ENCODE data around the gene EOMES. TPM values are rescaled to one million over a fixed set of nuclear protein-coding genes. Genes with fewer than 3 reads are reported as not detected.

EOMES gene
- total and polyA plus RNA-seq, 4 experiments from 2014 or later: 4.0 to 10.2 (median 4.5) TPM

GRCh38 chr3:27723001-27723445 is 900 bp upstream of the EOMES start:
- Histone ChIP-seq H3K9me3 (ENCODE audit: control insufficient read depth in 1 of 2, low read length in 2 of 2) (no peaks in the 10 kb centered on the region), H3K4me1 (ENCODE audit: insufficient read depth, low read length) (peaks cover 38% of the 10 kb centered on the region), H3K27me3 (ENCODE audit: insufficient read depth, low read length) (peaks cover 58% of the 10 kb centered on the region), H3K4me3 (ENCODE audit: low read length in 2 of 2) (peak overlapping the region; percentile 61 to 84), H3K36me3 (ENCODE audit: insufficient read depth, low read length) (no peaks in the 10 kb centered on the region), H3K27ac (ENCODE audit: low read depth, low read length) (no peak overlapping the region)
- Mint-ChIP-seq H3K4me3 (peak overlapping the region; percentile 84 to 95 (median 88)), H3K27ac (peak overlapping the region in 3 of 7 donors; percentile 3 to 76 (median 74)), H3K27me3 (peaks cover 55 to 58% of the 10 kb centered on the region in 2 donors), H3K4me1 (peaks cover 17 to 53% (median 33%) of the 10 kb centered on the region in 4 donors), H3K9me3 (no peaks in the 10 kb centered on the region), H3K36me3 (peaks cover 0 to 14% of the 10 kb centered on the region in 2 donors)
- no peak for DNase-seq
- ChIA-PET CTCF (ENCODE audit: partially characterized antibody) (interaction anchor here (0.7 to 6.3 kb wide), 20 partner anchors 8 to 626 kb away, joined by 3 to 86 read pairs (median 5); partner anchors contain the start of genes AZI2, CMC1 and ZCWPW2), POLR2A (ENCODE audit: partially characterized antibody) (interaction anchor here (0.6 to 4.9 kb wide), 7 partner anchors 10 to 625 kb away, joined by 3 to 45 read pairs (median 5); partner anchors contain the start of genes AZI2 and ZCWPW2)
- intact Hi-C loops (cut with micrococcal nuclease): loop anchor here (2.0 to 5.0 kb wide), 3 partner anchors 429 to 518 kb away; partner anchors contain the start of gene CMC1

GRCh38 chr3:27720899-27721716 is 1.0 kb downstream of the EOMES start:
- Histone ChIP-seq H3K27me3 (ENCODE audit: insufficient read depth, low read length) (peaks cover 43% of the 10 kb centered on the region), H3K36me3 (ENCODE audit: insufficient read depth, low read length) (no peaks in the 10 kb centered on the region), H3K27ac (ENCODE audit: low read depth, low read length) (no peak overlapping the region), H3K4me1 (ENCODE audit: insufficient read depth, low read length) (peaks cover 34% of the 10 kb centered on the region), H3K4me3 (ENCODE audit: low read length in 2 of 2) (peak overlapping the region in 1 of 2 donors; percentile 61), H3K9me3 (ENCODE audit: control insufficient read depth in 1 of 2, low read length in 2 of 2) (no peaks in the 10 kb centered on the region)
- ChIA-PET CTCF (ENCODE audit: partially characterized antibody) (interaction anchor here (0.6 to 6.3 kb wide), 40 partner anchors 9 to 628 kb away, joined by 3 to 86 read pairs (median 5); partner anchors contain the start of genes AZI2, CMC1 and ZCWPW2), POLR2A (ENCODE audit: partially characterized antibody) (interaction anchor here (0.6 to 4.9 kb wide), 11 partner anchors 8 to 606 kb away, joined by 3 to 45 read pairs (median 5); partner anchors contain the start of gene CMC1)
- Mint-ChIP-seq H3K9me3 (no peaks in the 10 kb centered on the region), H3K4me3 (peak overlapping the region; percentile 82 to 93 (median 86)), H3K27ac (peak overlapping the region in 4 of 7 donors; percentile 46 to 81 (median 64)), H3K36me3 (peaks cover 0 to 17% of the 10 kb centered on the region in 2 donors), H3K27me3 (peaks cover 39 to 41% of the 10 kb centered on the region in 2 donors), H3K4me1 (peaks cover 17 to 54% (median 29%) of the 10 kb centered on the region in 4 donors)
- intact Hi-C loops (cut with micrococcal nuclease): loop anchor here (1.0 to 5.0 kb wide), 5 partner anchors 9 to 565 kb away; no protein-coding TSS in a partner anchor
- no peak for DNase-seq

GRCh38 chr3:27719314-27720003 is 2.7 kb downstream of the EOMES start:
- intact Hi-C loops (cut with micrococcal nuclease): loop anchor here (2.0 to 5.0 kb wide), 3 partner anchors 161 to 453 kb away; no protein-coding TSS in a partner anchor
- CTCF ChIA-PET (ENCODE audit: partially characterized antibody): interaction anchor here (0.7 to 6.3 kb wide), 6 partner anchors 7 to 609 kb away, joined by 3 to 86 read pairs (median 4); no protein-coding TSS in a partner anchor

DNA sequence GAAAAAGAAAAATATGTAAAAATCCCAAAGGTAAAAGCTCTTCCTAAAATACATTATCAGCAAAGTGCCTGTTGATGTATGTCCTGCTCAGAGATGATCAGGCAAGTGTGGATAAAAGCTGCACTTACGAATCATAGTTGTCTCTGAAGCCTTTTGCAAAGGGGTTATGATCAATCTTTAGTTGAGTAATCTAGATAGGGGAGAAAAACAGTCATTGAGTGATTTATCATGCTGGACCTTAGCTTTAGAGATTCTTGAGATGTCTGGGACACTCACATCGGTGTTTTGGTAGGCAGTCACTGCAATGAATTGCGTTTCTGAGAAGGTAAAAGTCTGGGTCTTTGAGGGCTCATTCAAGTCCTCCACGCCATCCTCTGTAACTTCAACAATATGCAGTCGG is 3.7 kb downstream of the EOMES start:
- peaks cover 31% of the 10 kb centered on the region for H3K27me3 ChIP-seq (ENCODE audit: insufficient read depth, low read length)
- no peak overlapping the region for H3K4me3 ChIP-seq (ENCODE audit: low read length in 2 of 2)
- peak overlapping the region in 3 of 7 donors; percentile 33 to 69 (median 58) for H3K27ac Mint-ChIP-seq
- no peaks in the 10 kb centered on the region for H3K36me3 ChIP-seq (ENCODE audit: insufficient read depth, low read length)
- intact Hi-C loops (cut with micrococcal nuclease): no loop called here
- ChIA-PET CTCF (ENCODE audit: partially characterized antibody) (interaction anchor here (0.6 to 1.9 kb wide), 2 partner anchors 475 to 564 kb away, joined by 3 to 5 read pairs; no protein-coding TSS in a partner anchor), POLR2A (ENCODE audit: partially characterized antibody) (no interaction called here)
- no peak for DNase-seq
- H3K4me1 ChIP-seq (ENCODE audit: insufficient read depth, low read length): peaks cover 39% of the 10 kb centered on the region
- peaks cover 34 to 35% of the 10 kb centered on the region in 2 donors for H3K27me3 Mint-ChIP-seq
- H3K27ac ChIP-seq (ENCODE audit: low read depth, low read length): no peak overlapping the region
- H3K4me3 Mint-ChIP-seq: peak overlapping the region in 2 of 8 donors; percentile 58 to 80
- peaks cover 0 to 24% of the 10 kb centered on the region in 2 donors for H3K36me3 Mint-ChIP-seq
- no peaks in the 10 kb centered on the region for H3K9me3 ChIP-seq (ENCODE audit: control insufficient read depth in 1 of 2, low read length in 2 of 2)
- peaks cover 24 to 64% (median 35%) of the 10 kb centered on the region in 4 donors for H3K4me1 Mint-ChIP-seq
- no peaks in the 10 kb centered on the region for H3K9me3 Mint-ChIP-seq

More at GRCh38 chr3:27719314-27720003, 2.7 kb downstream of the EOMES start:
- H3K4me3 ChIP-seq (ENCODE audit: low read length in 2 of 2): no peak overlapping the region
- peaks cover 31% of the 10 kb centered on the region for H3K27me3 ChIP-seq (ENCODE audit: insufficient read depth, low read length)
- Mint-ChIP-seq H3K4me3 (peak overlapping the region; percentile 23 to 89 (median 81)), H3K27ac (peak overlapping the region in 3 of 7 donors; percentile 29 to 69 (median 49)), H3K36me3 (peaks cover 0 to 17% of the 10 kb centered on the region in 2 donors), H3K4me1 (peaks cover 22 to 64% (median 35%) of the 10 kb centered on the region in 4 donors), H3K27me3 (peaks cover 35 to 37% of the 10 kb centered on the region in 2 donors), H3K9me3 (no peaks in the 10 kb centered on the region)
- peak overlapping the region; percentile 6 for H3K27ac ChIP-seq (ENCODE audit: low read depth, low read length)
- POLR2A ChIA-PET (ENCODE audit: partially characterized antibody): interaction anchor here (1.3 kb wide), 1 partner anchor 161 kb away, joined by 3 read pairs; no protein-coding TSS in a partner anchor
- H3K9me3 ChIP-seq (ENCODE audit: control insufficient read depth in 1 of 2, low read length in 2 of 2): no peaks in the 10 kb centered on the region
- H3K4me1 ChIP-seq (ENCODE audit: insufficient read depth, low read length): peaks cover 39% of the 10 kb centered on the region
- H3K36me3 ChIP-seq (ENCODE audit: insufficient read depth, low read length): no peaks in the 10 kb centered on the region
- DNase-seq: no peak

DNA sequence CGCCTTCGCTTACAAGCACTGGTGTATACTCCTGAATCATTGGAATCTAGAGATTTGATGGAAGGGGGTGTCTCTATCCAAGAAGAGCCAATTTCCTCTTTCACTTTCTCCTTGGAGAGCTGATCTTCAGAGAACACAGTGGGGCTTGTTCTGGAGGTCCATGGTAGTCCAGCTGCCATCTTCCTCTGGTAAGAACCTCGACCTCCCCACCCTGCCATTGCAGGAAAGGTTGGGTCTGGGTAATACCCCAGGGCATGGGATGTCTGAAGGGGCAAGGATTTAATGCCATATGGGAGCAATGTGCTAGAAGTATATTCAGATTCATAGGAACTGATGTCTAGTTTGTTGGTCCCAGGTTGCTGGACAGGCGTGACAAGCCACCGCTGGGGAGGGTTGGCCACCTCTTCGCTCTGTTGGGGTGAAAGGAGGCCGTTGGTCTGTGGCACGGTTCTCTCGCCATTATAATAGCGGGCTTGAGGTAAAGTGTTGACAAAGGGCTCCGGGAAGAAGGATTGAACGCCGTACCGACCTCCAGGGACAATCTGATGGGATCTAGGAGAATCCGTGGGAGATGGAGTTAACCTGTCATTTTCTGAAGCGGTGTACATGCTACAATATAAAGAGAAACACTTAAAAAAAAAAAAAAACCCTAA is 4.8 kb downstream of the EOMES start:
- intact Hi-C loops (cut with micrococcal nuclease): no loop called here
- no peaks in the 10 kb centered on the region for H3K9me3 ChIP-seq (ENCODE audit: control insufficient read depth in 1 of 2, low read length in 2 of 2)
- Mint-ChIP-seq H3K4me3 (peak overlapping the region in 2 of 8 donors; percentile 14 to 22), H3K4me1 (peaks cover 18 to 64% (median 33%) of the 10 kb centered on the region in 4 donors), H3K27me3 (peaks cover 32 to 33% of the 10 kb centered on the region in 2 donors), H3K27ac (peak overlapping the region in 1 of 7 donors; percentile 69), H3K9me3 (peaks cover 0 to under 1% (median 0%) of the 10 kb centered on the region in 8 donors), H3K36me3 (peaks cover 0 to 27% of the 10 kb centered on the region in 2 donors)
- H3K4me3 ChIP-seq (ENCODE audit: low read length in 2 of 2): no peak overlapping the region
- H3K27ac ChIP-seq (ENCODE audit: low read depth, low read length): no peak overlapping the region
- H3K36me3 ChIP-seq (ENCODE audit: insufficient read depth, low read length): no peaks in the 10 kb centered on the region
- peaks cover 27% of the 10 kb centered on the region for H3K27me3 ChIP-seq (ENCODE audit: insufficient read depth, low read length)
- DNase-seq: no peak
- ChIA-PET POLR2A (ENCODE audit: partially characterized antibody) (interaction anchor here (0.9 kb wide), 1 partner anchor 619 kb away, joined by 4 read pairs; no protein-coding TSS in a partner anchor), CTCF (ENCODE audit: partially characterized antibody) (interaction anchor here (1.3 kb wide), 1 partner anchor 8 kb away, joined by 3 read pairs; no protein-coding TSS in a partner anchor)
- H3K4me1 ChIP-seq (ENCODE audit: insufficient read depth, low read length): peaks cover 34% of the 10 kb centered on the region

DNA sequence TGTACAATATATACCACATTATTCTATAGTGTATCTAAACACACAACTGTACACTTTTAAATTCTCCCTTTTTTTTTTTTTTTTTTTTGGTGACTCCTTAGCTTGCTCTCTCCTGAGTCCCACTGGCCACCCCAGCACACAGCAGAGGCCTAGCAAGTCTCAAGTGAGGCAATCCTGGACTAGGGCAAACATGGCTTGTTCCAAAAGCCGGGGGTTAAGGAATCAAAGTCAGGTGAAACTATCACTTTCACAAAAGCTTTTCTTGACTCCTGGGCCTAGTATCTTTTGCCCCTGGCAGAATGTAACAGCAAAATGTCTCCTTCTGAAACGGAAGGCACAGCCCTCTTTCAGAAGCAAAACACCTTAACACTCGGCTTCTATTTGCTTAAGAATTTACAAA is 5.8 kb downstream of the EOMES start:
- ChIA-PET POLR2A (ENCODE audit: partially characterized antibody) (interaction anchor here (0.8 kb wide), 1 partner anchor 8 kb away, joined by 4 read pairs; no protein-coding TSS in a partner anchor), CTCF (ENCODE audit: partially characterized antibody) (interaction anchor here (0.6 to 1.8 kb wide), 5 partner anchors 9 to 1863 kb away, joined by 3 to 5 read pairs (median 3); partner anchors contain the start of genes AZI2 and ZCWPW2)
- Histone ChIP-seq H3K27ac (ENCODE audit: low read depth, low read length) (no peak overlapping the region), H3K36me3 (ENCODE audit: insufficient read depth, low read length) (no peaks in the 10 kb centered on the region), H3K9me3 (ENCODE audit: control insufficient read depth in 1 of 2, low read length in 2 of 2) (no peaks in the 10 kb centered on the region), H3K4me3 (ENCODE audit: low read length in 2 of 2) (no peak overlapping the region), H3K4me1 (ENCODE audit: insufficient read depth, low read length) (peaks cover 33% of the 10 kb centered on the region), H3K27me3 (ENCODE audit: insufficient read depth, low read length) (peaks cover 26% of the 10 kb centered on the region)
- Mint-ChIP-seq H3K9me3 (peaks cover 0 to 3% (median 0%) of the 10 kb centered on the region in 8 donors), H3K36me3 (peaks cover 0 to 26% of the 10 kb centered on the region in 2 donors), H3K4me3 (peak overlapping the region in 3 of 8 donors; percentile 53 to 80 (median 55)), H3K4me1 (peaks cover 18 to 64% (median 34%) of the 10 kb centered on the region in 4 donors), H3K27ac (peak overlapping the region in 1 of 7 donors; percentile 69), H3K27me3 (peaks cover 32 to 35% of the 10 kb centered on the region in 2 donors)
- DNase-seq: no peak
- intact Hi-C loops (cut with micrococcal nuclease): no loop called here

Data from CD4-positive, alpha-beta memory T cell (primary cell).